NCI-H2171 treated with DMSO at 0.1 percent for 48 hours (cell line): Measurements from ENCODE around the gene PEAK1.

Source experiments
- DNase-seq: peaks from one replicate; lab custom pipeline; 2025; lab: John Stamatoyannopoulos, UW

The PEAK1 gene

DNA sequence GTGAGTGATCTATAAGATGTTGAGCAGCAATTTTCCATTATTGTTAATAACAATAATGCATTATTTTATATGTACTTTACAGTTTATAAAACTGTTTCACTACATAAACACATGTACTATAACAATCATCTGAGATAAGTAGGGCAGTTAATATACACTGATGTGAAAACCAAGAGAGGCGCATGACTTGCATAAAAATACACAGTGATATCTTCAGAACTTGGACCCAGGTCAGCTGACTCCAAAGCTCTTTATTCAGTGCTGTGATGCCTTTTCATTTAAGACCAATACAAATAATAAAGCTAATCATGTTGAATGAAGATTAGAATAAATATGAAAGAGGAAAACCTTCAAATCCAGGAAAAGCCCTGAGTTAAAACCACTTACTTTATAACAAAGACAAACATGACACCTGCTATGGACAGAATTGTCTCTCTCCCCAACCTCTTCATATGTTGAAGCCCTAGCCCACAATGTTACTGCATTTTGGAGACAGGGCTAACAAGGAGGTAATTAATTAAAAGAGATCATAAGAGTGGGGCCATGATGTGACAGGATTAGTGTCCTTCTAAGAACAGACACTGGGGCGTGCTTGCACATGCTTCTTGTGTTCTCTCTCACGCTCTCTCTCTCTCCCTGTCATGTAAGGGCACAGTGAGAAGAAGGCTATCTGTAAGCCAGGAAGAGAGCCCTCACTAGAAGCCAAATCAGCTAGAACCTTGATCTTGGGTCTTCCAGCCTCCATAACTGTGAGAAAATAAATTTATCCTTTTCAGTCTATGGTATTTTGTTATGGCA is 293.2 kb downstream of the PEAK1 start:
- DNase-seq: peak; percentile 10

GRCh38 chr15:77123854-77124253 is 296.1 kb downstream of the PEAK1 start:
- DNase-seq: no peak

GRCh38 chr15:77122576-77122975 is 297.3 kb downstream of the PEAK1 start:
- DNase-seq: no peak

GRCh38 chr15:77121599-77121998 is 298.3 kb downstream of the PEAK1 start:
- DNase-seq: no peak

DNA sequence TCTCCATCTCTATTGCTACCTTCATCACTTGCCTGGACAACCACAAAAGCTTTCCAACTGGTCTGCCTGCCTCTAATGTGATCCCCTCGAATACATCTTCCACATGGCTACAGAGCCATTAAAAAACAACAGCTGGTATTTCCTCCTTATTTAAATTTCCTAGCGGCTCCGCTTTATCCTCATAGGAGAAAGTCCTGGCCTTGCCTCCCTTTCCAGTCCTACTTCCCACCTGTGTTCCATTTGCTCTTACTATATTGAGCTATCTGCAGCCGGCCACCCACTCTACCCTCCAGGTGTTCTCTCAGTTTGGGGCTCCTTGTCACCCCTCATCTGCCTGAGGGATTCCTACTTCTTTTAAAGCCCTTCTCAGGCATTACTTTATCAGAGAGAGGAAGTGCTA is 299.3 kb downstream of the PEAK1 start:
- peak; percentile 45 for DNase-seq

- DNase-seq: no peak
Measured at GRCh38 chr15:77119446-77119845, 300.5 kb downstream of the PEAK1 start.

DNA sequence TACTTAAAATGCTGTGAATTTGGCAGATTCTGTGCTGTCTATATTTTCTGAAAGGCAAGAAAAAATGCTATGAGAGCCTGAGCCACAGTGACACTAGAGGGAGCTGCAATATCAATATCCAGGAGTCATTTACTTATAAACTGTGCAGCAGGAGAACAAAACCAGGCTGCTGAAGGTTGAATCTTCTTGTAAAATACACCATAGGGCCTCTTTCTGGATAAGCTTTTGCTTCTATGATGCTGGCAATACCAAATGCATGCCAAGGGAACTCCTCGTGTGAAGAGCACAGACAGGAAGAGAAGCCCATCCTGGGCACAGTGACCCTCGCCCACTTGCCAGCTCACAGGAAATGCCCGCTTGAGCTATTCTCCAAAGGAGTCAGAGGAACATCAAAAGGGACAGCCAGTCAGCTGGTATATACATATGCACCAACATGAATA is 301.0 kb downstream of the PEAK1 start:
- peak; percentile 81 for DNase-seq

DNA sequence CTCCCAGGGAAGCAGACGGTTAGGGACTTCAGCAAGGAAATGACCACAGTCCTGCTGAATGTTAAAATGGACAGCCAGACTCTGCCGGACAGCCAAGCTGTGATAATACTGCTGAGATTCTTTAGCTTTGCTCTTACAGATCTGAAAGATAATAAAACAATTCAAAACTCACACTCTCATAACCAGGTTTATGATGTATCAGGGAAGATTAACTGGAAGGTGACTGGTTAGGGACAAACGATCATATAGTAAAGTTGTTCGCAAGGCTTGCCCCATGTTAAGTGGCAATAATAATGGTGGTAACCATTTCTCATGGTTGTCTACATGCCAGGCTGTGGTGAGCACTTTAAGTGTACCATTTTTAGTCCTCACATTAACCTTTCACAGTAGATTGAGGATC is 304.7 kb downstream of the PEAK1 start:
- no peak for DNase-seq

- no peak for DNase-seq
Measured at GRCh38 chr15:77112838-77113504, 306.9 kb downstream of the PEAK1 start.

- DNase-seq: no peak
Measured at GRCh38 chr15:77111789-77112188, 308.1 kb downstream of the PEAK1 start.

GRCh38 chr15:77107531-77108355 is 312.2 kb downstream of the PEAK1 start:
- peak; percentile 62 for DNase-seq

DNA sequence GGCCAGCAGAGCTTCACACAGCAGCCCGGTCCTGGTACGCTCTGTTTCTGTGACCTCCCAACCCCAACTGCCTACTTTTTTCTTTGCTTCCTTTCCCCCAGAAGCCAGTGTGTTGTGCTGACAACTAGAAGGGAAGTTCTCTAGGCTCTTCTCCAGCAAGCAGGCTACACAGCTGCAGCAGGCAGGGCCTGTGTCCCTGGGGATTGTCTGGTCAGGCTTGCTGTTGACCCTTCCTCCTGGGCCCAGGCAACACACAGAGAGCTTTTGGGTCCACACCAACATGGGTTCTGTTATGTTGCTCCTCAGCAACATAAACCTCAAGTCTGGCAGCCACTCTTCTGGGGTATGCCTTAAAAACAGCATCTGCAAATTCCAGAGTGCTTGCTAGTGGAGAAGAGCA is 312.8 kb downstream of the PEAK1 start:
- no peak for DNase-seq

- no peak for DNase-seq
Measured at GRCh38 chr15:77104155-77104554, 315.7 kb downstream of the PEAK1 start.

DNA sequence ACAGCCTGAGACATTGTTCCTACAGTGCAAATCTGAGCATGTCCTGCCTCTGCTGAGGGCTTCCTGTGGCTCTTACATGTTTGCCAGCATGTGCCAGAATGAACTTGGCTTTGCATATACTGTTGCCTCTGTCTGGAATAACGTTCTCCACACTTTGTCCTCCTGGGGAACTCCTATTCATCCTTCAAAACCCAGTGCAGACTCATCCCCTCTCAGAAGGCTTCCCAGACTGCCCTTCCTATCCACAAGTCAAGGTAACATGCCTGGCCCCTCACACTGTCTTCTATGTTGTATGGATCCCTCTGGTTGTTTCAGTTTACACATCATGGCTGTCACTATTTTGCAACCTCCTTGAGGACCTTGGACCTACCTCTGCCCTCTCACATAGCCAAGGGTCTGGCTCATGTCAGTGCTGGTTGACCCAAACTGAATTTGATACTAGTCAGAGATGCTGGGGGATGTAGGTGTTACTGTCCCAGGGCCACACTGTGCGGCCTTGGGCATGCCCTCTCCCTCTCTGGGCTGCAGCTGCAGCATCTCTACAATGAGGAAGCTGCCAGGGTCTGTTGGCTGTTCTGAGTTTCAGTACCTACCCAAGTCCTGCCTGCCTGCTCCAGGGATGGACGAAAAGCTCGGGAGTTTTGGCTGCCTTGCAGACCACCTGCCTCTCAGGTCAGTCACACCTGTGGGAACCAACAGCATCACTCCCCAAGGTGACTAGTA is 320.0 kb downstream of the PEAK1 start:
- no peak for DNase-seq

- no peak for DNase-seq
Measured at GRCh38 chr15:77098572-77098971, 321.3 kb downstream of the PEAK1 start.

DNA sequence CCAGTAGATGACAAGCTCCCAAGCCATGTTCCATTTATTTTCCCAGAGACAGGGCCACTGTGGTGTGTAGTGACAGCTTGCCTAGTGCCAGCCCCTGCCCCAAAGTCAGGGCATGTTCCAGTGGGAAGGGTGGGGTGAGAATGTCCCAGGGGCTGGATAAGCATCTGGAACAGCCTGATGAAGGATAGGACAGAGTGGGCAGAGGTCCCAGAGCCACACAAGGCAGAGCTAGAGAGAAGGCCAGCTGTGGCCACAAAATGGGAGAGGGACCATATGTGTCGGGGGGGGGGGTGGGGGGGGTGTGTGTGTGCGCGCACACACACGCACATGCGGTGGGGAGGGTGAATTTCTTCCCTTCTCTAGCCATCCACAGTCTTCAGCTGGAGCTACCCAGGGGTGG is 322.0 kb downstream of the PEAK1 start:
- DNase-seq: no peak

- DNase-seq: peak; percentile 56
Measured at GRCh38 chr15:77097248-77097721, 322.6 kb downstream of the PEAK1 start.

- no peak for DNase-seq
Measured at GRCh38 chr15:77096541-77096940, 323.4 kb downstream of the PEAK1 start.

DNA sequence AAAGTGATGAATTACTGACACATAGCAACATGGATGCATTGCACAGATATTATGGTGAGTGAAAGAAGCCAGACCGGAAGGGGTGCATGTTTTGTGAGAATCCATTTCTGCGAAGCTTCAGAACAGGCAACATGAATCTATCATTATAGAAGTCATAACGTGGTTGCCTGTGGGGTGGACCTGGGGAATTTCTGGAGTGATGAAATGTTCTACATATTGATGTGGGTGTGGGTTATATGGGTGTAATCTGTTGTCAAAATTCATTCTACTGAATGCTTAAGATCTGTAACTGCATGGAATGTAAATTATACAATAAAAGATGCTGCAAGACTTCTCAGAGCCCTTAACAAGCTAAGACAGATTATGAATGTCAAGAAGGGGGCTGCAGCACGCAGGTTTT is 323.8 kb downstream of the PEAK1 start:
- DNase-seq: no peak

DNA sequence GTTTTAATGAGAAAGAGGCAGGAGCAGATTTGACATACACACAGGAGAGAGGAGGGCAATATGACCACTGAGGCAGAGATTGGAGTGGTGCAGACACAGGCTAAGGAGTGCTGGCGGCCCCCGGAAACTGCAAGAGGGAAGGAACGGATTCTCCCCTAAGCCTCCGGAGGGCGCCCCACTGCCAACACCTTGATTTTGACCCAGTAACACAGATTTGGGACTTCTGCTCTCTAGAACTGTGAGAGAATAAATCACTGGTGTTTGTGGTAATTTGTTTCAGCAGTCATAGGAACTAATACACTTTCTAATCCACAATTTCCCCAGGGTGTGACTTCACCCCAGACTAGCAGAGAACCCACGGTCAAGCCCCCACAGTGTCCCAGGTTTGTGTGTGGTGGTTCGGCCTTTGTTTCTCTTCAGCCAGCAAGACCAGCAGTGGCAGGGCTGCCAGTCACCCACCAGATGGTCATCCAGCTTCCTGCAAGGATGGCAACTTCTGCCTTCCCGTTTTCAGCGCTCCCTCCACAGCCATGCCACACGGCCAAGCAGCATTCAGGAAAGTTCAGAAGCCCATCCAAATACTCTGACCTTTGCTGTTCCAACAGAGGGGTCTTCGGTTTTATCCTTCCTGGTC is 325.4 kb downstream of the PEAK1 start:
- no peak for DNase-seq

DNA sequence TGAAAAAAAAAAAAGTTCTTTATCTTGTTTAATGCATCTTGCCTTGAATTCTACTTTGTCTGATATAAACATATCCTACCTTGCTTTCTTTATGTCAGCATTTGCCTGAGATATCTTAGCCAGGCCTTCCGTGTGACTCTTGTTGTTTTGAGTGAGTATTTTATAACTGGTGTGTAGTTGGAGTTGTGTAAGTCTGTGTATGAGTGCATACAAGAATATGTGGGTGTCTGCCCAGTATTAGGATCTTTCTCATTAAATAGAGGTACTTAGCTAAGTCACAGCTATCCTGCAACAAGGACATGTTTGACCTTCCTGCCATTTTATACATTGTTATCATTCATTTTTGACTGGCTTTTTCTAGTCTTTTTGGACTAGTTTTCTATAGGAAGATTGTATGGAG is 326.5 kb downstream of the PEAK1 start:
- DNase-seq: no peak
